ENCODE data around the gene IWS1. TPM values are rescaled to one million over a fixed set of nuclear protein-coding genes. Genes with fewer than 3 reads are reported as not detected.

Gene IWS1
- total RNA-seq, 1 donor from 2014 or later, result 57.6 TPM

DNA sequence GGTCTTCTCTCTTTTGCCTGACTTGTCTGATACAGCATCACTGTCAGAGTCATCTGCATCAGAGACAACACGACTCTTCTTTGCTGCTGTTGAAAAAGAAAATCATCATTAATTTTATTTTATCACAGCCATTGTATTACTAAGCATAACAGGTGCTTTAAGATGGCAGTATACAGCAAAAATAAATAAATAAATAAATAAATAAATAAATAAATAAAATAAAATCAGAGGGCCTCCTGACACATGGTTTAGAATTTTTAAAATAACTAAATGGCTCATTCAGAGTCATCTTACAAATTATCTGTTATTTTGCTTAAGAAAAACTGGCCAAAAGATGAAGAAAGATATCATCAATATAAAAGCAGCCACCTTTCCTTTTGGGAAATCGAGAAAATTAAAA lies 22.8 kb downstream of the IWS1 start:
- peaks cover 60% of the 10 kb centered on the region for H3K36me3 Mint-ChIP-seq (ENCODE audit: low read depth)
- no peak for DNase-seq (ENCODE audit: low spot score)
- no peaks in the 10 kb centered on the region for H3K9me3 Mint-ChIP-seq
- intact Hi-C loops (cut with micrococcal nuclease), result no loop called here
- H3K27ac Mint-ChIP-seq, result no peak overlapping the region
- no peaks in the 10 kb centered on the region for H3K27me3 Mint-ChIP-seq (ENCODE audit: insufficient read depth)
- H3K4me1 Mint-ChIP-seq (ENCODE audit: low read depth), result peaks cover 13% of the 10 kb centered on the region
- no peak overlapping the region for H3K4me3 Mint-ChIP-seq

DNA sequence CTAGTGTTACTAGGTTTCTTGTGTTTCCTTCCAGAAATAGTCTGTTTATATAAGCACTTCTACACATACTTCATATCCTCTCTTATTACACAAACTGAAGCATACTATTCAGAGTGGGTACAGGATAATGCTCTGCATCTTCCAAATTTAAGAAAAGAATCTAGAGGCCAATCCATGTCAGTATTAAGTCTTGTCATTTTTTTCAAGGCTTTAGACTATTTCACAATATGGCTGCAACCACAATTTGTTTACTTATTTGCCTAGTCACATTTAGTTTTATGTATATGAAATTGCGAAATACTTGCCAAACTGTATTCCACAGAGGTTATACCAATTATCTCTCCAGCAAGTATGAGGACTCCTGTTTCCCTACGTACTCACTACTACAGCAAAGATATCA lies 27.9 kb downstream of the IWS1 start:
- no peaks in the 10 kb centered on the region for H3K9me3 Mint-ChIP-seq
- H3K27ac Mint-ChIP-seq, result no peak overlapping the region
- intact Hi-C loops (cut with micrococcal nuclease), result no loop called here
- H3K4me3 Mint-ChIP-seq, result no peak overlapping the region
- no peaks in the 10 kb centered on the region for H3K27me3 Mint-ChIP-seq (ENCODE audit: insufficient read depth)
- peaks cover 5% of the 10 kb centered on the region for H3K4me1 Mint-ChIP-seq (ENCODE audit: low read depth)
- H3K36me3 Mint-ChIP-seq (ENCODE audit: low read depth), result peaks cover 61% of the 10 kb centered on the region
- no peak for DNase-seq (ENCODE audit: low spot score)

GRCh38 chr2:127490283-127490682 lies 36.0 kb downstream of the IWS1 start:
- DNase-seq (ENCODE audit: low spot score), result no peak
- peaks cover 59% of the 10 kb centered on the region for H3K36me3 Mint-ChIP-seq (ENCODE audit: low read depth)
- no peak overlapping the region for H3K4me3 Mint-ChIP-seq
- H3K4me1 Mint-ChIP-seq (ENCODE audit: low read depth), result peaks cover 23% of the 10 kb centered on the region
- H3K9me3 Mint-ChIP-seq, result no peaks in the 10 kb centered on the region
- H3K27me3 Mint-ChIP-seq (ENCODE audit: insufficient read depth), result no peaks in the 10 kb centered on the region
- H3K27ac Mint-ChIP-seq, result no peak overlapping the region
- intact Hi-C loops (cut with micrococcal nuclease), result no loop called here

DNA sequence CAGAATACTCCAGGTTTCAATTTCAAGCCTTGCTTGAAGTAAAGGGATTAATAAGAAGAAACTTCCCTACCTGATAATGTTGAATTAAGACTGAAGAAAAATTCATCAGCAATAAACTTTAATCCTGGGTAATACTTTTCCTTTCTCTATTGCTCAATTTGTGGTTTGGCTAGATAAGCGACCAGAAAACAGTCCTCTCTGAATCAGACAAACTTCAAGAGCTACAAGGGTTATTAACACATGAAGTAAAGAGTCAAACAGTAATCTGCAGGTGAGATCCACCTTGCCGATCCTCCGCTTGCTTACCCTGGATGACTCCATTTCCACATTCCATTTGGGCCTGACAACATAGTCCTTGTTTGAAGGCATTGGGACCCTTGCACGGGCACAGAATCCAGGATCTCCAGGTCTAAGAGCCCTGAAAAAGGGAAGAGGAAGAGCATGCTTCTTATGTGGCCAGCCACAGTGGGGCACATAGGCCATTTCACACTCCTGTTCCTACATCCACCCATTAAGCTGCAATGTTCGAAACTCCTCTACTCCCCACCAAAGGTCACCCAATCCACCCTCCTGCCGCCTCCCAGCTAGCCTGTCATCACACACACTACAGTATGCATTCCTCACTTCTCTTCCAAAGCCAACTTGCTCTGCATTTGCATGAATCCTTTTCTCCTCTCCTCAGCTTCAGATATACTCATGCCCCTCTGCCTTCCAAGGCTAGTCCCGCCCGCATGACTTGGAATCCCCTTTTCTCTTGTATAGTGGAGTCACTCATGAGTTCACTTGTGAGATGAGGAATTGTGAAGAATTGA lies 39.8 kb downstream of the IWS1 start:
- peak overlapping the region; percentile 4 for H3K4me3 Mint-ChIP-seq
- intact Hi-C loops (cut with micrococcal nuclease), result no loop called here
- H3K9me3 Mint-ChIP-seq, result no peaks in the 10 kb centered on the region
- no peaks in the 10 kb centered on the region for H3K27me3 Mint-ChIP-seq (ENCODE audit: insufficient read depth)
- peaks cover 27% of the 10 kb centered on the region for H3K4me1 Mint-ChIP-seq (ENCODE audit: low read depth)
- H3K36me3 Mint-ChIP-seq (ENCODE audit: low read depth), result peaks cover 62% of the 10 kb centered on the region
- H3K27ac Mint-ChIP-seq, result peak overlapping the region; percentile 26
- no peak for DNase-seq (ENCODE audit: low spot score)

GRCh38 chr2:127485694-127486071 lies 40.6 kb downstream of the IWS1 start:
- Mint-ChIP-seq H3K9me3 (no peaks in the 10 kb centered on the region), H3K27me3 (ENCODE audit: insufficient read depth) (no peaks in the 10 kb centered on the region), H3K36me3 (ENCODE audit: low read depth) (peaks cover 62% of the 10 kb centered on the region)

GRCh38 chr2:127485051-127485693 lies 41.1 kb downstream of the IWS1 start:
- no peaks in the 10 kb centered on the region for H3K9me3 Mint-ChIP-seq

More at GRCh38 chr2:127485694-127486071, 40.6 kb downstream of the IWS1 start:
- intact Hi-C loops (cut with micrococcal nuclease), result no loop called here
- no peak for DNase-seq (ENCODE audit: low spot score)
- H3K4me1 Mint-ChIP-seq (ENCODE audit: low read depth), result peaks cover 27% of the 10 kb centered on the region
- peak overlapping the region; percentile 59 for H3K27ac Mint-ChIP-seq
- H3K4me3 Mint-ChIP-seq, result peak overlapping the region; percentile 37

GRCh38 chr2:127482031-127482430 lies 44.3 kb downstream of the IWS1 start:
- no peaks in the 10 kb centered on the region for H3K9me3 Mint-ChIP-seq
- H3K4me3 Mint-ChIP-seq, result no peak overlapping the region
- no peaks in the 10 kb centered on the region for H3K27me3 Mint-ChIP-seq (ENCODE audit: insufficient read depth)
- intact Hi-C loops (cut with micrococcal nuclease), result no loop called here
- no peak for DNase-seq (ENCODE audit: low spot score)
- H3K4me1 Mint-ChIP-seq (ENCODE audit: low read depth), result peaks cover 23% of the 10 kb centered on the region
- H3K27ac Mint-ChIP-seq, result peak overlapping the region; percentile 14
- H3K36me3 Mint-ChIP-seq (ENCODE audit: low read depth), result peaks cover 43% of the 10 kb centered on the region

More at GRCh38 chr2:127485051-127485693, 41.1 kb downstream of the IWS1 start:
- no peak overlapping the region for H3K4me3 Mint-ChIP-seq
- intact Hi-C loops (cut with micrococcal nuclease), result no loop called here
- H3K4me1 Mint-ChIP-seq (ENCODE audit: low read depth), result peaks cover 27% of the 10 kb centered on the region
- peaks cover 64% of the 10 kb centered on the region for H3K36me3 Mint-ChIP-seq (ENCODE audit: low read depth)
- H3K27me3 Mint-ChIP-seq (ENCODE audit: insufficient read depth), result no peaks in the 10 kb centered on the region
- no peak for DNase-seq (ENCODE audit: low spot score)
- H3K27ac Mint-ChIP-seq, result peak overlapping the region; percentile 21

DNA sequence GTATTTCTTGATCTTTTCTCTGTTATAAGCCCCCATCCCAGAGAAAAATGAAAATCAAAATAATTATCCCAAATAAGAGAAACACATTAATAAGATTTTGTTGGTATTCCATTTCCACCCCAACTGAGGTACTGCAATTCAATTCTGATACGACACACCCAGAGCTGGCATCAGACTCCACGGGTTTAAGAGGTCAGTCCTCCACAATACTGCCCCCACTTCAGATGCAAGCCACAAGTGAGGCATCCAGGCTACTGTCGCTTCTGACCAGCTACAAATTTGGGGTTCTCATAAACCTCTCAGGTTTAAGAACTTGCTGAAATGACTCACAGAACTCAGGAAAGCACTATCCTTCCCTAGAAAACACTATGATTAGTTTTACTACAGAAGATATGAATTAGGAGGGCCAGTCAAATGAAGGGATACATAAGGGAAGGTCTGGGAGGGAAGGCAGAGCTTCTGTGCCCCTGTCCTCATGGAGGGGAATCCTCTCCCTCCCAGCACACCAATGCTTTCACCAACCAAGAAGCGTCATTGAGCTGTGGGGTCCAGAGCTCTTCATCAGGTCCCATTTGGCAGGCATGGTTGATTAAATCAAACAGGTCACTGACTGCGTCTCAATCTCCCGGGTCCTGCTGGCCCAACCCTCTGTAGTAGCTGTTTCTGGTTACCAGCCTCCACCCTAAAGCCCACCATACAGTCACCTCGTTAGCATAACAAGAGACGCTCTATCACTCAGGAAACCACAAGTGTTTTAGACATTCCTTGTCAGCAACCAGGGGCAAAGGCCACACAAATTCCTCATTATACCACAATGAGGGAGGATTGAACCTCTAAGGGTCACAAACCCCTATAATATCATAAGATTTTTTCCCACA lies 46.2 kb downstream of the IWS1 start:
- intact Hi-C loops (cut with micrococcal nuclease), result loop anchor here (1.0 to 10.0 kb wide), 6 partner anchors 64 to 395 kb away; partner anchors contain the start of gene ERCC3
- peaks cover 4% of the 10 kb centered on the region for H3K4me1 Mint-ChIP-seq (ENCODE audit: low read depth)
- H3K36me3 Mint-ChIP-seq (ENCODE audit: low read depth), result peaks cover 38% of the 10 kb centered on the region
- H3K27ac Mint-ChIP-seq, result no peak overlapping the region
- H3K4me3 Mint-ChIP-seq, result no peak overlapping the region
- H3K27me3 Mint-ChIP-seq (ENCODE audit: insufficient read depth), result no peaks in the 10 kb centered on the region
- H3K9me3 Mint-ChIP-seq, result peaks cover 8% of the 10 kb centered on the region
- no peak for DNase-seq (ENCODE audit: low spot score)

GRCh38 chr2:127479219-127479825 lies 47.0 kb downstream of the IWS1 start:
- no peaks in the 10 kb centered on the region for H3K27me3 Mint-ChIP-seq (ENCODE audit: insufficient read depth)
- no peak overlapping the region for H3K27ac Mint-ChIP-seq
- no peak overlapping the region for H3K4me3 Mint-ChIP-seq
- no peak for DNase-seq (ENCODE audit: low spot score)
- intact Hi-C loops (cut with micrococcal nuclease), result loop anchor here (1.0 to 10.0 kb wide), 6 partner anchors 63 to 395 kb away; partner anchors contain the start of gene ERCC3
- H3K4me1 Mint-ChIP-seq (ENCODE audit: low read depth), result no peaks in the 10 kb centered on the region
- peaks cover 35% of the 10 kb centered on the region for H3K36me3 Mint-ChIP-seq (ENCODE audit: low read depth)
- H3K9me3 Mint-ChIP-seq, result peaks cover 8% of the 10 kb centered on the region

GRCh38 chr2:127475788-127476187 lies 50.5 kb downstream of the IWS1 start:
- no peaks in the 10 kb centered on the region for H3K27me3 Mint-ChIP-seq (ENCODE audit: insufficient read depth)

GRCh38 chr2:127472268-127472667 lies 54.0 kb downstream of the IWS1 start:
- no peak for DNase-seq (ENCODE audit: low spot score)

More at GRCh38 chr2:127475788-127476187, 50.5 kb downstream of the IWS1 start:
- no peak overlapping the region for H3K4me3 Mint-ChIP-seq
- H3K9me3 Mint-ChIP-seq, result peaks cover 8% of the 10 kb centered on the region
- no peak for DNase-seq (ENCODE audit: low spot score)
- peak overlapping the region; percentile 15 for H3K27ac Mint-ChIP-seq
- no peaks in the 10 kb centered on the region for H3K4me1 Mint-ChIP-seq (ENCODE audit: low read depth)
- intact Hi-C loops (cut with micrococcal nuclease), result loop anchor here (10.0 kb wide), 1 partner anchor 391 kb away; no protein-coding TSS in a partner anchor
- H3K36me3 Mint-ChIP-seq (ENCODE audit: low read depth), result peaks cover 15% of the 10 kb centered on the region

More at GRCh38 chr2:127472268-127472667, 54.0 kb downstream of the IWS1 start:
- Mint-ChIP-seq H3K36me3 (ENCODE audit: low read depth) (peaks cover 28% of the 10 kb centered on the region), H3K4me1 (ENCODE audit: low read depth) (peaks cover 11% of the 10 kb centered on the region), H3K27ac (no peak overlapping the region), H3K9me3 (peaks cover 8% of the 10 kb centered on the region), H3K27me3 (ENCODE audit: insufficient read depth) (no peaks in the 10 kb centered on the region), H3K4me3 (no peak overlapping the region)
- intact Hi-C loops (cut with micrococcal nuclease), result loop anchor here (10.0 kb wide), 1 partner anchor 387 kb away; no protein-coding TSS in a partner anchor
